IMR-90 (cell line): ENCODE measurements around the gene THEM5.

ENCODE experiments used
- MAFK ChIP-seq: IDR thresholded peaks from 2 replicates; pipeline ENCODE4 v1.6.1; 2012; ENCODE audit warnings: low read depth, low read length, improper control_type of control experiment
- MAZ ChIP-seq: IDR thresholded peaks from 2 replicates; pipeline ENCODE4 v1.6.1; 2012; ENCODE audit warnings: low read depth, mild to moderate bottlenecking, low read length, improper control_type of control experiment, moderate library complexity, borderline replicate concordance
- POLR2A ChIP-seq: IDR thresholded peaks from 2 replicates; pipeline ENCODE4 v1.6.1; 2012; ENCODE audit warnings: mild to moderate bottlenecking, low read depth, low read length
- RAD21 ChIP-seq: IDR thresholded peaks from 2 replicates; pipeline ENCODE4 v1.6.1; 2012; ENCODE audit warnings: low read length, improper control_type of control experiment
- RFX5 ChIP-seq: IDR thresholded peaks from 2 replicates; pipeline ENCODE4 v1.8.0; 2012; ENCODE audit warnings: low read depth, mild to moderate bottlenecking, low read length, moderate library complexity
- TF ChIP-seq, protein P1 (sequence below): conservative IDR thresholded peaks from 2 replicates; pipeline ENCODE4 v1.5.1; 2012; ENCODE audit warnings: mild to moderate bottlenecking, low read depth, low read length, improper control_type of control experiment

DNA sequence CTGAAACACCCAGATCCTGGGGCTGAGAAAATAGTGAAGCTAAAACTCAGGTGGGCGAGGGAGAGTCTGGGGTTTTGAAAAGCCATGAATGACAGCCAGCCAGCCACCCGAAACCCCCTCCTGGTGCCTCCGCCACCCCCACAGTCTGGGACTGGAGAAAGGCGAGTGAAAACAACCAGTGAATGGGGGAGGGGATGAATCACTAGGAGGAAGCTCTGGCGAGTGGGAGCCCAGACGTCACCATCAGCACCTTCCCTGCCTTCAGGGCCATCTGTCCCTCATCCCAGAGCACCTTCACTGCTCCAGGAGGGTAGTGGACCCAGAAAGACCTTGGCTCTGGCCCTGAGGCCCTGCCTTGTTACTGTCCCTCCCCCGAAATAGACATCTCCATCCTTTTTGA is 31.1 kb downstream of the THEM5 start:
- TF ChIP-seq, protein P1, sequence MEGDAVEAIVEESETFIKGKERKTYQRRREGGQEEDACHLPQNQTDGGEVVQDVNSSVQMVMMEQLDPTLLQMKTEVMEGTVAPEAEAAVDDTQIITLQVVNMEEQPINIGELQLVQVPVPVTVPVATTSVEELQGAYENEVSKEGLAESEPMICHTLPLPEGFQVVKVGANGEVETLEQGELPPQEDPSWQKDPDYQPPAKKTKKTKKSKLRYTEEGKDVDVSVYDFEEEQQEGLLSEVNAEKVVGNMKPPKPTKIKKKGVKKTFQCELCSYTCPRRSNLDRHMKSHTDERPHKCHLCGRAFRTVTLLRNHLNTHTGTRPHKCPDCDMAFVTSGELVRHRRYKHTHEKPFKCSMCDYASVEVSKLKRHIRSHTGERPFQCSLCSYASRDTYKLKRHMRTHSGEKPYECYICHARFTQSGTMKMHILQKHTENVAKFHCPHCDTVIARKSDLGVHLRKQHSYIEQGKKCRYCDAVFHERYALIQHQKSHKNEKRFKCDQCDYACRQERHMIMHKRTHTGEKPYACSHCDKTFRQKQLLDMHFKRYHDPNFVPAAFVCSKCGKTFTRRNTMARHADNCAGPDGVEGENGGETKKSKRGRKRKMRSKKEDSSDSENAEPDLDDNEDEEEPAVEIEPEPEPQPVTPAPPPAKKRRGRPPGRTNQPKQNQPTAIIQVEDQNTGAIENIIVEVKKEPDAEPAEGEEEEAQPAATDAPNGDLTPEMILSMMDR: no peak
- no peak for TF ChIP-seq RFX5
- TF ChIP-seq MAZ: no peak
- TF ChIP-seq MAFK: no peak
- TF ChIP-seq RAD21: no peak
- TF ChIP-seq POLR2A: no peak
